Measurements from ENCODE around the gene CSMD2. TPM values are rescaled to one million over a fixed set of nuclear protein-coding genes. Genes with fewer than 3 reads are reported as not detected.
"Not testable (repeated sequence)": the region's sequence is repeated elsewhere in the genome, so short reads cannot be mapped to it uniquely, and the experiment has no call there.

CSMD2 gene
- polyA plus RNA-seq, 1 experiment = 2.3 TPM

DNA sequence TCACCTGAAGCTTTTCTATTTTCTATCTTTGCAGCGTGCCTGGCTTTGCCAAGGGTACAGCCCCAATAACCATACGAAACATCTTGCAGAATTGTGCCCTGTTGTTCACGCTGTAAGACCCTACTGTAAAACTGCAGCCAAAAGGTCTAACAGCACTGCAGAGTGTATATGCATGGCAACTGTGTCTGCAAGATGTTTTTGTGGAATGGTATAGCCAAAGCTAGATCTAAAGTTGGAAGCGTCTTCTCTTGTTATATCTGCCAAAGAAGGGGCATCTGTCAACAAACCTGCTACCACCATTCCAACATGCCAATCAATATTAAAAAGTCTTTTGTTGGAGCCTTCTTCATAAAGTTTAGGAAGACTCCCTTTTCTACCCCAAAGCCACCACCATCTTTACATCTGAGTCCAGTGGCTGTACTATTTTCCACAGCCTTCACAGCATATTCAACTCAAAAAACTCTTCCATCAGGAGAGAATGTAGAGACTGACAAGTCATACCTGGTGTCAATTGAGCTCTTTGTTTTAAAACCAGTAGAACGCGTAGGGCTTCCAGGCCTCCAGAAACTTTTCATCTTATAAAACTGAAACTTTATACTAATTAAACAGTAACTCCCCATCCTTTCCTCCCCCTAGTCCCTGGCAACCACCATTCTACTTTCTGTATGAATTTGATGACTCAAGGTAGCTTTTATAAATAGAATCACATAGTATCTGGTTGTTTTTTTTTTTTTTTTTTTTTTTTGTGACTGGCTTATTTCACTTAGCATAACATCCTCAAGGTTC, 652.6 kb downstream of the CSMD2 start:
- TF ChIP-seq, protein P1, sequence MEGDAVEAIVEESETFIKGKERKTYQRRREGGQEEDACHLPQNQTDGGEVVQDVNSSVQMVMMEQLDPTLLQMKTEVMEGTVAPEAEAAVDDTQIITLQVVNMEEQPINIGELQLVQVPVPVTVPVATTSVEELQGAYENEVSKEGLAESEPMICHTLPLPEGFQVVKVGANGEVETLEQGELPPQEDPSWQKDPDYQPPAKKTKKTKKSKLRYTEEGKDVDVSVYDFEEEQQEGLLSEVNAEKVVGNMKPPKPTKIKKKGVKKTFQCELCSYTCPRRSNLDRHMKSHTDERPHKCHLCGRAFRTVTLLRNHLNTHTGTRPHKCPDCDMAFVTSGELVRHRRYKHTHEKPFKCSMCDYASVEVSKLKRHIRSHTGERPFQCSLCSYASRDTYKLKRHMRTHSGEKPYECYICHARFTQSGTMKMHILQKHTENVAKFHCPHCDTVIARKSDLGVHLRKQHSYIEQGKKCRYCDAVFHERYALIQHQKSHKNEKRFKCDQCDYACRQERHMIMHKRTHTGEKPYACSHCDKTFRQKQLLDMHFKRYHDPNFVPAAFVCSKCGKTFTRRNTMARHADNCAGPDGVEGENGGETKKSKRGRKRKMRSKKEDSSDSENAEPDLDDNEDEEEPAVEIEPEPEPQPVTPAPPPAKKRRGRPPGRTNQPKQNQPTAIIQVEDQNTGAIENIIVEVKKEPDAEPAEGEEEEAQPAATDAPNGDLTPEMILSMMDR (IDR thresholded peaks at IDR 0.05; ENCODE audit: low read depth, low read length) = no peak
- no peak for DNase-seq (ENCODE audit: low read depth, low spot score)
- no peak overlapping the region for H3K27ac ChIP-seq (ENCODE audit: low read depth, low read length)
- POLR2A ChIA-PET = no interaction called here
- no peaks in the 10 kb centered on the region for H3K27me3 ChIP-seq (ENCODE audit: control insufficient read depth, insufficient read depth, low read length)
- H3K4me3 ChIP-seq (ENCODE audit: low read depth, low read length) = no peak overlapping the region
- CTCF ChIA-PET = no interaction called here
- H3K9me3 ChIP-seq (ENCODE audit: control insufficient read depth, insufficient read depth, low read length) = no peaks in the 10 kb centered on the region

- CTCF ChIA-PET; POLR2A ChIA-PET; H3K27ac ChIP-seq (ENCODE audit: low read depth, low read length); H3K9me3 ChIP-seq (ENCODE audit: control insufficient read depth, insufficient read depth, low read length); H3K27me3 ChIP-seq (ENCODE audit: control insufficient read depth, insufficient read depth, low read length); H3K4me3 ChIP-seq (ENCODE audit: low read depth, low read length); DNase-seq (ENCODE audit: low read depth, low spot score): not testable (repeated sequence)
Measured at GRCh38 chr1:33509276-33509675, 655.8 kb downstream of the CSMD2 start.

DNA sequence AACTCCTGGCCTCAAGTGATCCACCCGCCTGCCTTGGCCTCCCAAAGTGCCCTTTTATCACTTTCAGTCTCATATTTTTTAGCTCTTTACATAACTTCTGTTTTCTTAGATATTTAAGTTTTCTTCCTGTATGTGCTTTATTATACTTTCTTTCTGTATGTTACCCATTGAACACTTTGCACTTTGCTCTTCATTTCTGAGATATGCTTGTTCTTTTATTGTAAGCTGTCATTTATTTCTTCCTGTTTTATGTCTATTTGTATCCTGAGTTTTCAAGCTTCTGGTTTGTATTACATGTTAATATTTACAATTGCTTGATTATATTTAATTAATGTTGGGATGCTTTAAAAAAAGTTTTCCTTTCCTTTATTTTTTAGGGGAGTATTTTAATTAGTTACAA, 656.9 kb downstream of the CSMD2 start:
- no peak overlapping the region for H3K4me3 ChIP-seq (ENCODE audit: low read depth, low read length)
- DNase-seq (ENCODE audit: low read depth, low spot score) = no peak
- no peaks in the 10 kb centered on the region for H3K27me3 ChIP-seq (ENCODE audit: control insufficient read depth, insufficient read depth, low read length)
- ChIA-PET POLR2A (no interaction called here), CTCF (interaction anchor here (0.8 kb wide), 1 partner anchor 213 kb away, joined by 4 read pairs; no protein-coding TSS in a partner anchor)
- no peak overlapping the region for H3K27ac ChIP-seq (ENCODE audit: low read depth, low read length)
- H3K9me3 ChIP-seq (ENCODE audit: control insufficient read depth, insufficient read depth, low read length) = no peaks in the 10 kb centered on the region
- TF ChIP-seq, protein P1 (IDR thresholded peaks at IDR 0.05; ENCODE audit: low read depth, low read length) = no peak

DNA sequence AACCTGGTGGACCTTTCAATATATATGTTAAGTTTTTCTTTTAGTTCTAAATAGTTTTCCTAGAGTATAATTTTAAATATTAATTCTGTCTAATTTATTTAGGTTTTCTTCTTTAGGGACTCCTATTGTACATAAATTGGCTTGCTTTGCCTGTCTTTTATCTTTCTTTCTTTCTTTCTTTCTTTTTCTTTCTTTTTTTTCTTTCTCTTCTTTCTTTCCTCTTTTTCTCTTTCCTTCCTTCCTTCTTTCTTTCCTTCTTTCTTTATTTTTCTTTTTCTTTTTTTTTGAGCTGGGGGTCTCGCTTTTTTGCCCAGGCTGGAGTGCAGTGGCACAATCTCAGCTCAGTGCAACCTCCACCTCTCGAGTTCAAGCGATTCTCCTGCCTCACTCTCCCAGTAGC, 657.4 kb downstream of the CSMD2 start:
- Histone ChIP-seq H3K4me3 (ENCODE audit: low read depth, low read length) (no peak overlapping the region), H3K9me3 (ENCODE audit: control insufficient read depth, insufficient read depth, low read length) (no peaks in the 10 kb centered on the region), H3K27ac (ENCODE audit: low read depth, low read length) (no peak overlapping the region), H3K27me3 (ENCODE audit: control insufficient read depth, insufficient read depth, low read length) (no peaks in the 10 kb centered on the region)
- ChIA-PET POLR2A (no interaction called here), CTCF (interaction anchor here (0.8 kb wide), 1 partner anchor 212 kb away, joined by 4 read pairs; no protein-coding TSS in a partner anchor)
- no peak for DNase-seq (ENCODE audit: low read depth, low spot score)
- TF ChIP-seq, protein P1 (IDR thresholded peaks at IDR 0.05; ENCODE audit: low read depth, low read length) = no peak

GRCh38 chr1:33503506-33503905, 661.5 kb downstream of the CSMD2 start:
- H3K27me3 ChIP-seq (ENCODE audit: control insufficient read depth, insufficient read depth, low read length) = no peaks in the 10 kb centered on the region
- ChIA-PET CTCF (interaction anchor here (1.3 kb wide), 2 partner anchors 110 to 130 kb away, joined by 3 to 6 read pairs; no protein-coding TSS in a partner anchor), POLR2A (no interaction called here)
- no peak overlapping the region for H3K27ac ChIP-seq (ENCODE audit: low read depth, low read length)
- peaks cover 4% of the 10 kb centered on the region; the same call in 1 of the 2 replicates for H3K9me3 ChIP-seq (ENCODE audit: control insufficient read depth, insufficient read depth, low read length)
- no peak for DNase-seq (ENCODE audit: low read depth, low spot score)
- H3K4me3 ChIP-seq (ENCODE audit: low read depth, low read length) = no peak overlapping the region
- TF ChIP-seq, protein P1 (IDR thresholded peaks at IDR 0.05; ENCODE audit: low read depth, low read length) = no peak
